Mesothelial cell of epicardium (in vitro differentiated cells): ENCODE data around the gene SIDT1. TPM values are rescaled to one million over a fixed set of nuclear protein-coding genes. Genes with fewer than 3 reads are reported as not detected.

Experiments
- DNase-seq, 2 experiments: peaks; one replicate each; pipeline ENCODE4 v3.0.0; 2021; ENCODE audit warnings: low spot score in 2 of 2; ENCODE audit not compliant: unreplicated experiment in 2 of 2
- H3K27ac Mint-ChIP-seq: 2 replicates; pipeline ENCODE4 v1.8.0; 2021; ENCODE audit warnings: mixed read lengths
- H3K27me3 Mint-ChIP-seq: 2 replicates; pipeline ENCODE4 v1.8.0; 2021; ENCODE audit warnings: low read depth, mixed read lengths
- H3K36me3 Mint-ChIP-seq: 2 replicates; pipeline ENCODE4 v1.8.0; 2021; ENCODE audit warnings: mixed read lengths
- H3K4me1 Mint-ChIP-seq: 2 replicates; pipeline ENCODE4 v1.8.0; 2021; ENCODE audit warnings: mixed read lengths
- H3K4me3 Mint-ChIP-seq: 2 replicates; pipeline ENCODE4 v1.8.0; 2021; ENCODE audit warnings: mild to moderate bottlenecking, moderate library complexity, mixed read lengths
- H3K9me3 Mint-ChIP-seq: 2 replicates; pipeline ENCODE4 v1.8.0; 2021; ENCODE audit warnings: mixed read lengths
- CTCF ChIP-seq: fragments of 200-600 bp; sonication (generic); IDR thresholded peaks from one replicate; pipeline ENCODE4 v1.5.0; 2021; ENCODE audit warnings: antibody characterized with exemption; ENCODE audit not compliant: unreplicated experiment
- total RNA-seq: library from RNA; stranded (reverse); gene quantifications from 3 replicates; pipeline ENCODE4 v1.2.1, GENCODE V29; 2021

SIDT1 gene
- total RNA-seq, 1 donor from 2014 or later: not detected

- TF ChIP-seq CTCF: peak; percentile 44
- peaks cover 1% of the 10 kb centered on the region for H3K4me1 Mint-ChIP-seq
- peaks cover 41% of the 10 kb centered on the region for H3K27me3 Mint-ChIP-seq
- H3K36me3 Mint-ChIP-seq: no peaks in the 10 kb centered on the region
- peak in 1 of 2 experiments; percentile 45 for DNase-seq
- H3K27ac Mint-ChIP-seq: no peak overlapping the region
- H3K9me3 Mint-ChIP-seq: no peaks in the 10 kb centered on the region
- no peak overlapping the region for H3K4me3 Mint-ChIP-seq
Observed at GRCh38 chr3:113626503-113627371, 94.4 kb downstream of the SIDT1 start.

DNA sequence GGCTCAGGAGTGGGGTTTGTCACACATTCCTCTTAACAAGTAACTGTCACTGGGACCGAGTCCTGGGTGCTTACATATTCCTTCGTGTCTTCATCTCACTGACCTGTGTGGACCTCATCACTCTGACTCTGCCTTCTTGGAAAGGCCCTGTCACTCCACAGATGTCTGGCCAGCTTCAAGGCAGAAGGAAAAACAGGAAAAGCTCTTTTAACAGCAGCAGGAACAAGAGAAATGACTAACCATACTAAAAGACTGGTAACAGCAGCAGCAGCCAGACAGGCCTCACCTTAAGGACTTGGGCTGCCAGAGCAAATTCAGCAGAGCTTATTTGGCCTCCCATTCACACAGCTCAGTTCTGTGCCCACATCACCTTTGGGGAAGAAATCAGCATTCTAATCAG is 96.0 kb downstream of the SIDT1 start:
- Mint-ChIP-seq H3K27ac (no peak overlapping the region), H3K9me3 (no peaks in the 10 kb centered on the region), H3K27me3 (peaks cover 36% of the 10 kb centered on the region), H3K4me1 (peaks cover 1% of the 10 kb centered on the region), H3K36me3 (no peaks in the 10 kb centered on the region), H3K4me3 (no peak overlapping the region)
- no peak for DNase-seq
- no peak for TF ChIP-seq CTCF

DNA sequence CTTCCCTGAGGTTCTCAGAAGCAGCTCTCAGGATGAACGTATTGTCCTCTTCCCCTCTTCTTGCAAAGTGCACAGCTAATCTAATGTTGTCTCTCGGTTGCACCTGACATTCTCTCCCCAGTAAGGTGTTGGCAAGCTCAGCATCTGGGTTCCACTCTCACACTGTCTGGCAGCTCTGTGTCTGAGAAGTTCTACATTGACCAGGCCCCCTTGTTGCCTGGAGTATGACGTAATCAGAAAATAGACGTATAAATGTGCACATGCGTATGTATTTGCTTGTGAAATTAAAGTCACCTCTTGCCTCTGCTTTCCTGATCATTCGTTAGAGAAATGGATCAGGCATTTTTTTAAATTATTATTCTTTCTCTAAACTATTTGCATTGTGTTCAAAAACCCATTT is 96.4 kb downstream of the SIDT1 start:
- H3K27me3 Mint-ChIP-seq: peaks cover 31% of the 10 kb centered on the region

GRCh38 chr3:113629584-113630421 is 97.4 kb downstream of the SIDT1 start:
- peaks cover 21% of the 10 kb centered on the region for H3K27me3 Mint-ChIP-seq
- DNase-seq: no peak
- H3K36me3 Mint-ChIP-seq: no peaks in the 10 kb centered on the region
- peaks cover 1% of the 10 kb centered on the region for H3K4me1 Mint-ChIP-seq
- H3K27ac Mint-ChIP-seq: no peak overlapping the region
- TF ChIP-seq CTCF: no peak
- H3K4me3 Mint-ChIP-seq: no peak overlapping the region
- no peaks in the 10 kb centered on the region for H3K9me3 Mint-ChIP-seq

More for the DNA sequence above, 96.4 kb downstream of the SIDT1 start:
- no peak overlapping the region for H3K4me3 Mint-ChIP-seq
- peaks cover 1% of the 10 kb centered on the region for H3K4me1 Mint-ChIP-seq
- H3K27ac Mint-ChIP-seq: no peak overlapping the region
- no peak for TF ChIP-seq CTCF
- H3K36me3 Mint-ChIP-seq: no peaks in the 10 kb centered on the region
- no peaks in the 10 kb centered on the region for H3K9me3 Mint-ChIP-seq
- DNase-seq: no peak

- Mint-ChIP-seq H3K27me3 (peaks cover 9% of the 10 kb centered on the region), H3K9me3 (no peaks in the 10 kb centered on the region), H3K4me1 (peaks cover 1% of the 10 kb centered on the region), H3K27ac (no peak overlapping the region), H3K36me3 (no peaks in the 10 kb centered on the region), H3K4me3 (no peak overlapping the region)
- TF ChIP-seq CTCF: no peak
- DNase-seq: no peak
Observed at GRCh38 chr3:113630956-113631542, 98.7 kb downstream of the SIDT1 start.
